HEK293 (cell line): ENCODE measurements around the gene VPS13D.

Source experiments
- CTCF ChIA-PET: fragments of 350-600 bp; formaldehyde crosslinking; extraction: SDS; loops from one replicate; lab custom pipeline; 2021; ENCODE audit warnings: antibody characterized with exemption; lab: Yijun Ruan, JAX
- POLR2A ChIA-PET: fragments of 300-600 bp; formaldehyde crosslinking; extraction: SDS; loops from one replicate; lab custom pipeline; 2020; ENCODE audit warnings: antibody characterized with exemption, inconsistent platforms; lab: Yijun Ruan, JAX
- H3K27ac ChIP-seq: fragments of 200-500 bp; sonication (Bioruptor generic); 2 replicates; pipeline ENCODE4 v1.5.1; 2014; ENCODE audit warnings: low read depth, low read length, control low read depth, inconsistent platforms; ENCODE audit errors: extremely low read depth
- H3K36me3 ChIP-seq, 2 experiments: fragments of 200-500 bp in 1 of 2; sonication (Bioruptor generic) in 1 of 2; 1 replicate in 1 of 2; 2 replicates in 1 of 2; pipeline ENCODE4 v1.5.1; 2014 to 2017; ENCODE audit warnings: inconsistent platforms in 2 of 2, low read length in 2 of 2; ENCODE audit not compliant: control insufficient read depth in 2 of 2, insufficient read depth in 1 of 2
- H3K4me1 ChIP-seq: fragments of 200-500 bp; sonication (Bioruptor generic); 2 replicates; pipeline ENCODE4 v1.5.1; 2014; ENCODE audit warnings: mild to moderate bottlenecking, low read length, inconsistent platforms; ENCODE audit not compliant: control insufficient read depth, insufficient read depth
- H3K4me3 ChIP-seq: 2 replicates; pipeline ENCODE4 v1.5.1; 2011; ENCODE audit warnings: low read depth, mild to moderate bottlenecking, control low read depth, low read length, moderate library complexity
- H3K9me3 ChIP-seq: fragments of 200-500 bp; sonication (Bioruptor generic); 2 replicates; pipeline ENCODE4 v1.5.1; 2014; ENCODE audit warnings: low read depth, low read length, inconsistent platforms; ENCODE audit not compliant: control insufficient read depth, insufficient read depth
- BCL11A ChIP-seq: fragments of 450-650 bp; formaldehyde crosslinking; IDR thresholded peaks from 2 replicates; pipeline ENCODE4 v1.5.1; 2016; ENCODE audit warnings: low read depth, missing biosample characterization, missing genetic modification characterization
- BCL11B ChIP-seq: fragments of 450-650 bp; formaldehyde crosslinking; IDR thresholded peaks from 2 replicates; pipeline ENCODE4 v1.5.1; 2016; ENCODE audit warnings: low read depth, missing biosample characterization, missing genetic modification characterization
- FEZF1 ChIP-seq: fragments of 450-650 bp; formaldehyde crosslinking; IDR thresholded peaks from 2 replicates; pipeline ENCODE4 v1.5.1; 2016; ENCODE audit warnings: missing biosample characterization, missing genetic modification characterization
- KLF7 ChIP-seq: fragments of 450-650 bp; formaldehyde crosslinking; IDR thresholded peaks from 2 replicates; pipeline ENCODE4 v1.5.1; 2016; ENCODE audit warnings: missing biosample characterization, missing genetic modification characterization, borderline replicate concordance
- OVOL3 ChIP-seq: fragments of 450-650 bp; formaldehyde crosslinking; IDR thresholded peaks from 2 replicates; pipeline ENCODE4 v1.5.1; 2016; ENCODE audit warnings: missing biosample characterization, missing genetic modification characterization
- ZNF211 ChIP-seq: fragments of 450-650 bp; formaldehyde crosslinking; IDR thresholded peaks from 2 replicates; pipeline ENCODE4 v1.5.1; 2016; ENCODE audit warnings: low read depth, missing biosample characterization, missing genetic modification characterization
- ZNF223 ChIP-seq: fragments of 450-650 bp; formaldehyde crosslinking; IDR thresholded peaks from 2 replicates; pipeline ENCODE4 v1.5.1; 2016; ENCODE audit warnings: missing biosample characterization, missing genetic modification characterization
- ZNF292 ChIP-seq: fragments of 450-650 bp; formaldehyde crosslinking; IDR thresholded peaks from 2 replicates; pipeline ENCODE4 v1.5.1; 2016; ENCODE audit warnings: low read depth, missing biosample characterization, missing genetic modification characterization, borderline replicate concordance
- ZNF341 ChIP-seq: fragments of 450-650 bp; formaldehyde crosslinking; IDR thresholded peaks from 2 replicates; pipeline ENCODE4; 2016; ENCODE audit warnings: low read depth, missing biosample characterization, missing genetic modification characterization
- ZNF426 ChIP-seq: fragments of 450-650 bp; formaldehyde crosslinking; IDR thresholded peaks from 2 replicates; pipeline ENCODE4 v1.5.1; 2017; ENCODE audit warnings: missing biosample characterization, missing genetic modification characterization, mild to moderate bottlenecking, inconsistent platforms, moderate library complexity
- ZNF510 ChIP-seq: fragments of 450-650 bp; formaldehyde crosslinking; IDR thresholded peaks from 2 replicates; pipeline ENCODE4 v1.5.1; 2018; ENCODE audit warnings: mild to moderate bottlenecking, missing genetic modification characterization, missing biosample characterization; ENCODE audit not compliant: insufficient replicate concordance
- ZNF514 ChIP-seq: fragments of 450-650 bp; formaldehyde crosslinking; IDR thresholded peaks from 2 replicates; pipeline ENCODE4 v1.5.1; 2016; ENCODE audit warnings: missing biosample characterization, missing genetic modification characterization
- ZNF521 ChIP-seq: fragments of 450-650 bp; formaldehyde crosslinking; IDR thresholded peaks from 2 replicates; pipeline ENCODE4 v1.5.1; 2017; ENCODE audit warnings: missing biosample characterization, mild to moderate bottlenecking, missing genetic modification characterization
- ZNF660 ChIP-seq: fragments of 450-650 bp; IDR thresholded peaks from 2 replicates; pipeline ENCODE4 v1.5.1; 2018; ENCODE audit warnings: missing biosample characterization, mild to moderate bottlenecking, missing genetic modification characterization
- ZNF777 ChIP-seq: fragments of 450-650 bp; formaldehyde crosslinking; IDR thresholded peaks from 2 replicates; pipeline ENCODE4 v1.5.1; 2017; ENCODE audit warnings: missing biosample characterization, missing genetic modification characterization, borderline replicate concordance
- TF ChIP-seq, protein P1 (sequence below): fragments of 450-650 bp; formaldehyde crosslinking; IDR thresholded peaks from 2 replicates; pipeline ENCODE4 v1.5.1; 2016; ENCODE audit warnings: missing biosample characterization, missing genetic modification characterization, borderline replicate concordance
- TF ChIP-seq, protein P2 (sequence below): fragments of 450-650 bp; IDR thresholded peaks from 2 replicates; pipeline ENCODE4 v1.5.1; 2018; ENCODE audit warnings: missing biosample characterization, missing genetic modification characterization
- TF ChIP-seq, protein P3 (sequence below): fragments of 450-650 bp; formaldehyde crosslinking; IDR thresholded peaks from 2 replicates; pipeline ENCODE4 v1.5.1; 2016; ENCODE audit warnings: missing biosample characterization, missing genetic modification characterization
- TF ChIP-seq, protein P4 (sequence below): fragments of 450-650 bp; formaldehyde crosslinking; IDR thresholded peaks from 2 replicates; pipeline ENCODE4 v1.5.1; 2016; ENCODE audit warnings: missing biosample characterization, missing genetic modification characterization

The VPS13D gene

DNA sequence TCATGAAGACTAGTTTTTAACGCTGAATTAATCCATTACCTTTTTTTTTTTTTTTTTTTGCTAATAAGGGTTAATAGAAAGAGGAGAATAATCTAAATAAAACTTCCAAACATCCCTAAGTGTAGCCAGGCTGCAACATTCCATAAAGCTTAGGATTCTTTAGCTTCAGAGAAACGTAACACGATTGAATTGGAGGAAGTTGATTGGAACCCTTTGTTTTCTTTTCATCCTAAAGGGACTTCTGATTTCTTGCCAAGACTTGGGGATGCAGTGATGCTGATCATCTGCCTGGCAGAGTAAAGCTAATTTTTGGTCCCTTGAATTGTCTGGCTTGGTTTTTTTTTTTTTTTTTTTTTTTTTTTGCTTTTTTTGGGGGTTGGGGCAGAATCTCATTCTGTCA lies 142.9 kb downstream of the VPS13D start:
- TF ChIP-seq ZNF660 (tag by site-specific recombination) = no peak
- H3K4me1 ChIP-seq = no peaks in the 10 kb centered on the region
- no peak overlapping the region for H3K4me3 ChIP-seq
- H3K36me3 ChIP-seq = peaks cover 3 to 49% of the 10 kb centered on the region in 2 experiments; a peak in 2 of 3 replicates
- no peak overlapping the region for H3K27ac ChIP-seq
- ChIA-PET CTCF (no interaction called here), POLR2A (no interaction called here)
- H3K9me3 ChIP-seq = no peaks in the 10 kb centered on the region

- no peaks in the 10 kb centered on the region for H3K9me3 ChIP-seq
- peaks cover 3 to 48% of the 10 kb centered on the region in 2 experiments; a peak in 2 of 3 replicates for H3K36me3 ChIP-seq
- CTCF ChIA-PET = no interaction called here
These were observed 145.5 kb downstream of the VPS13D start for GRCh38 chr1:12375133-12375829.

More at GRCh38 chr1:12375133-12375829, 145.5 kb downstream of the VPS13D start:
- no peak overlapping the region for H3K27ac ChIP-seq
- H3K4me1 ChIP-seq = no peaks in the 10 kb centered on the region
- TF ChIP-seq, protein P1, sequence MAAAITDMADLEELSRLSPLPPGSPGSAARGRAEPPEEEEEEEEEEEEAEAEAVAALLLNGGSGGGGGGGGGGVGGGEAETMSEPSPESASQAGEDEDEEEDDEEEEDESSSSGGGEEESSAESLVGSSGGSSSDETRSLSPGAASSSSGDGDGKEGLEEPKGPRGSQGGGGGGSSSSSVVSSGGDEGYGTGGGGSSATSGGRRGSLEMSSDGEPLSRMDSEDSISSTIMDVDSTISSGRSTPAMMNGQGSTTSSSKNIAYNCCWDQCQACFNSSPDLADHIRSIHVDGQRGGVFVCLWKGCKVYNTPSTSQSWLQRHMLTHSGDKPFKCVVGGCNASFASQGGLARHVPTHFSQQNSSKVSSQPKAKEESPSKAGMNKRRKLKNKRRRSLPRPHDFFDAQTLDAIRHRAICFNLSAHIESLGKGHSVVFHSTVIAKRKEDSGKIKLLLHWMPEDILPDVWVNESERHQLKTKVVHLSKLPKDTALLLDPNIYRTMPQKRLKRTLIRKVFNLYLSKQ (tag by site-specific recombination) = no peak
- TF ChIP-seq ZNF777 (tag by site-specific recombination) = no peak
- no peak for TF ChIP-seq ZNF341
- TF ChIP-seq, protein P2, sequence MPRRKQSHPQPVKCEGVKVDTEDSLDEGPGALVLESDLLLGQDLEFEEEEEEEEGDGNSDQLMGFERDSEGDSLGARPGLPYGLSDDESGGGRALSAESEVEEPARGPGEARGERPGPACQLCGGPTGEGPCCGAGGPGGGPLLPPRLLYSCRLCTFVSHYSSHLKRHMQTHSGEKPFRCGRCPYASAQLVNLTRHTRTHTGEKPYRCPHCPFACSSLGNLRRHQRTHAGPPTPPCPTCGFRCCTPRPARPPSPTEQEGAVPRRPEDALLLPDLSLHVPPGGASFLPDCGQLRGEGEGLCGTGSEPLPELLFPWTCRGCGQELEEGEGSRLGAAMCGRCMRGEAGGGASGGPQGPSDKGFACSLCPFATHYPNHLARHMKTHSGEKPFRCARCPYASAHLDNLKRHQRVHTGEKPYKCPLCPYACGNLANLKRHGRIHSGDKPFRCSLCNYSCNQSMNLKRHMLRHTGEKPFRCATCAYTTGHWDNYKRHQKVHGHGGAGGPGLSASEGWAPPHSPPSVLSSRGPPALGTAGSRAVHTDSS (tag by site-specific recombination) = no peak
- TF ChIP-seq ZNF211 (tag by site-specific recombination) = no peak
- no peak for TF ChIP-seq ZNF514 (tag by site-specific recombination)
- TF ChIP-seq, protein P3, sequence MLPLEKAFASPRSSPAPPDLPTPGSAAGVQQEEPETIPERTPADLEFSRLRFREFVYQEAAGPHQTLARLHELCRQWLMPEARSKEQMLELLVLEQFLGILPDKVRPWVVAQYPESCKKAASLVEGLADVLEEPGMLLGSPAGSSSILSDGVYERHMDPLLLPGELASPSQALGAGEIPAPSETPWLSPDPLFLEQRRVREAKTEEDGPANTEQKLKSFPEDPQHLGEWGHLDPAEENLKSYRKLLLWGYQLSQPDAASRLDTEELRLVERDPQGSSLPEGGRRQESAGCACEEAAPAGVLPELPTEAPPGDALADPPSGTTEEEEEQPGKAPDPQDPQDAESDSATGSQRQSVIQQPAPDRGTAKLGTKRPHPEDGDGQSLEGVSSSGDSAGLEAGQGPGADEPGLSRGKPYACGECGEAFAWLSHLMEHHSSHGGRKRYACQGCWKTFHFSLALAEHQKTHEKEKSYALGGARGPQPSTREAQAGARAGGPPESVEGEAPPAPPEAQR (tag by site-specific recombination) = no peak
- TF ChIP-seq, protein P4, sequence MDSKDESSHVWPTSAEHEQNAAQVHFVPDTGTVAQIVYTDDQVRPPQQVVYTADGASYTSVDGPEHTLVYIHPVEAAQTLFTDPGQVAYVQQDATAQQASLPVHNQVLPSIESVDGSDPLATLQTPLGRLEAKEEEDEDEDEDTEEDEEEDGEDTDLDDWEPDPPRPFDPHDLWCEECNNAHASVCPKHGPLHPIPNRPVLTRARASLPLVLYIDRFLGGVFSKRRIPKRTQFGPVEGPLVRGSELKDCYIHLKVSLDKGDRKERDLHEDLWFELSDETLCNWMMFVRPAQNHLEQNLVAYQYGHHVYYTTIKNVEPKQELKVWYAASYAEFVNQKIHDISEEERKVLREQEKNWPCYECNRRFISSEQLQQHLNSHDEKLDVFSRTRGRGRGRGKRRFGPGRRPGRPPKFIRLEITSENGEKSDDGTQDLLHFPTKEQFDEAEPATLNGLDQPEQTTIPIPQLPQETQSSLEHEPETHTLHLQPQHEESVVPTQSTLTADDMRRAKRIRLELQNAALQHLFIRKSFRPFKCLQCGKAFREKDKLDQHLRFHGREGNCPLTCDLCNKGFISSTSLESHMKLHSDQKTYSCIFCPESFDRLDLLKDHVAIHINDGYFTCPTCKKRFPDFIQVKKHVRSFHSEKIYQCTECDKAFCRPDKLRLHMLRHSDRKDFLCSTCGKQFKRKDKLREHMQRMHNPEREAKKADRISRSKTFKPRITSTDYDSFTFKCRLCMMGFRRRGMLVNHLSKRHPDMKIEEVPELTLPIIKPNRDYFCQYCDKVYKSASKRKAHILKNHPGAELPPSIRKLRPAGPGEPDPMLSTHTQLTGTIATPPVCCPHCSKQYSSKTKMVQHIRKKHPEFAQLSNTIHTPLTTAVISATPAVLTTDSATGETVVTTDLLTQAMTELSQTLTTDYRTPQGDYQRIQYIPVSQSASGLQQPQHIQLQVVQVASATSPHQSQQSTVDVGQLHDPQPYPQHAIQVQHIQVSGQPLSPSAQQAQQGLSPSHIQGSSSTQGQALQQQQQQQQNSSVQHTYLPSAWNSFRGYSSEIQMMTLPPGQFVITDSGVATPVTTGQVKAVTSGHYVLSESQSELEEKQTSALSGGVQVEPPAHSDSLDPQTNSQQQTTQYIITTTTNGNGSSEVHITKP (tag by site-specific recombination) = no peak
- TF ChIP-seq FEZF1 (tag by site-specific recombination) = no peak
- TF ChIP-seq KLF7 = no peak
- no peak for TF ChIP-seq BCL11A (tag by site-specific recombination)
- no peak for TF ChIP-seq OVOL3 (tag by site-specific recombination)
- TF ChIP-seq ZNF510 = no peak
- TF ChIP-seq ZNF292 (tag by site-specific recombination) = no peak
- no peak for TF ChIP-seq ZNF223 (tag by site-specific recombination)
- TF ChIP-seq BCL11B = no peak
- TF ChIP-seq ZNF426 (tag by site-specific recombination) = no peak
- TF ChIP-seq ZNF521 (tag by site-specific recombination) = no peak
- no peak overlapping the region for H3K4me3 ChIP-seq
- POLR2A ChIA-PET = no interaction called here
